K562 (cell line): ENCODE data around the gene CPED1. TPM values are rescaled to one million over a fixed set of nuclear protein-coding genes. Genes with fewer than 3 reads are reported as not detected.

Experiments
- FOXK1 ChIP-seq: sonication (generic); formaldehyde crosslinking; IDR thresholded peaks from 2 replicates; pipeline ENCODE4 v1.8.0; 2022; ENCODE audit warnings: missing genetic modification reagents, mild to moderate bottlenecking, borderline replicate concordance
- MED1 ChIP-seq: sonication (generic); formaldehyde crosslinking; IDR thresholded peaks from 2 replicates; pipeline ENCODE4 v1.8.1; 2023; ENCODE audit warnings: missing genetic modification reagents, borderline replicate concordance
- NR2C1 ChIP-seq, 2 experiments: fragments of 450-650 bp; IDR thresholded peaks; 2 replicates each; pipeline ENCODE4 v1.6.1; 2017; ENCODE audit warnings: mild to moderate bottlenecking in 2 of 2, antibody characterized with exemption in 1 of 2, inconsistent platforms in 1 of 2, missing compliant biosample characterization in 1 of 2, missing genetic modification characterization in 1 of 2
- PATZ1 ChIP-seq: fragments of 250-450 bp; sonication (Bioruptor Pico); IDR thresholded peaks from 2 replicates; pipeline ENCODE4 v1.5.0; 2020; ENCODE audit warnings: mild to moderate bottlenecking, borderline replicate concordance
- PBX2 ChIP-seq, 2 experiments: IDR thresholded peaks in 1 of 2; conservative IDR thresholded peaks in 1 of 2; 2 replicates each; pipeline ENCODE4 v1.6.1; 2016; ENCODE audit warnings: low read depth in 2 of 2, mild to moderate bottlenecking in 1 of 2, missing compliant biosample characterization in 1 of 2, missing genetic modification characterization in 1 of 2, moderate library complexity in 1 of 2
- POLR3A ChIP-seq: IDR thresholded peaks from 2 replicates; pipeline ENCODE4 v1.6.1; 2011; ENCODE audit warnings: borderline replicate concordance, mild to moderate bottlenecking, moderate library complexity; ENCODE audit not compliant: insufficient read length, insufficient read depth; ENCODE audit errors: extremely low read depth
- RBM17 ChIP-seq: fragments of 200-400 bp; formaldehyde crosslinking; IDR thresholded peaks from 2 replicates; pipeline ENCODE4 v1.6.1; 2017; ENCODE audit warnings: low read depth, mild to moderate bottlenecking, low read length, borderline replicate concordance
- SMARCC2 ChIP-seq: fragments of 450-650 bp; IDR thresholded peaks from 2 replicates; pipeline ENCODE4 v1.6.1; 2017; ENCODE audit warnings: antibody characterized with exemption, moderate library complexity, mild to moderate bottlenecking, low read depth
- TFAP4 ChIP-seq: sonication (generic); formaldehyde crosslinking; IDR thresholded peaks from 2 replicates; pipeline ENCODE4 v1.8.0; 2022; ENCODE audit warnings: missing genetic modification reagents, mild to moderate bottlenecking, moderate library complexity, borderline replicate concordance
- U2AF2 ChIP-seq: fragments of 200-400 bp; formaldehyde crosslinking; optimal IDR thresholded peaks from 2 replicates; pipeline ENCODE3; 2017; ENCODE audit warnings: low read depth, mild to moderate bottlenecking, low read length
- ZBTB5 ChIP-seq: fragments of 450-650 bp; IDR thresholded peaks from 2 replicates; pipeline ENCODE4 v1.6.1; 2017; ENCODE audit warnings: antibody characterized with exemption
- ZNF121 ChIP-seq: sonication (generic); formaldehyde crosslinking; conservative IDR thresholded peaks from 2 replicates; pipeline ENCODE4 v1.8.0; 2022; ENCODE audit warnings: missing genetic modification reagents
- ZNF583 ChIP-seq: fragments of 250-450 bp; sonication (Bioruptor Pico); IDR thresholded peaks from 2 replicates; pipeline ENCODE4 v1.4.0; 2020
- polyA plus RNA-seq, 8 experiments: library from polyadenylated mRNA; depleted of rRNA in 4 of 8; stranded (reverse) in 5 of 8; unstranded in 3 of 8; fragments of >200 nt; fragmentation: Nextera tagmentation in 2 of 8; fragmentation: Illumina TruSeq in 1 of 8; extraction: Ambion mirVana in 2 of 8; extraction: Trizol in 1 of 8; gene quantifications; 2 replicates each; pipeline versions ENCODE4 v1.2.1 to v1.2.3, GENCODE V29; 2011 to 2014; ENCODE audit warnings: inconsistent platforms in 1 of 8, missing spikeins in 1 of 8
- total RNA-seq, 7 experiments: library from RNA; depleted of rRNA in 6 of 7; stranded (reverse); fragments of >200 nt in 6 of 7; fragmentation: Illumina TruSeq in 2 of 7; extraction: Trizol in 2 of 7; gene quantifications; 2 replicates each; pipeline versions ENCODE4 v1.2.1 to v1.2.3, GENCODE V29; 2011 to 2021; ENCODE audit warnings: low replicate concordance in 1 of 7

CPED1 gene
- total and polyA plus RNA-seq, 9 of the 15 experiments (the other 6 are each of a cell fraction or from before 2014, with no cell fraction given) = 195 to 393 (median 290) TPM

GRCh38 chr7:121038717-121039509 is 50.4 kb downstream of the CPED1 start (continued):
- TF ChIP-seq NR2C1 (IDR thresholded peaks at IDR 0.05) (peak; percentile 69), NR2C1 (tag; IDR thresholded peaks at IDR 0.05) (peak; percentile 79), POLR3A (no peak), ZNF121 (no peak), PATZ1 (CRISPR knock-in tag) (no peak; the same call in 1 of the 2 replicates), ZBTB5 (no peak), PBX2 (CRISPR knock-in tag; IDR thresholded peaks at IDR 0.05; ENCODE audit: low read depth) (no peak), PBX2 (tag; conservative IDR thresholded peaks at IDR 0.05; ENCODE audit: low read depth) (peak; percentile 100), RBM17 (no peak), MED1 (no peak), ZNF583 (peak; percentile 91; the same call in 1 of the 2 replicates), U2AF2 (no peak), FOXK1 (CRISPR knock-in tag) (no peak), SMARCC2 (peak; percentile 99), TFAP4 (CRISPR knock-in tag) (no peak; the same call in 1 of the 2 replicates)
